ENCODE results near the gene PDX1.
"Not testable (repeated sequence)": the region's sequence is repeated elsewhere in the genome, so short reads cannot be mapped to it uniquely, and the experiment has no call there.

PDX1 gene

DNA sequence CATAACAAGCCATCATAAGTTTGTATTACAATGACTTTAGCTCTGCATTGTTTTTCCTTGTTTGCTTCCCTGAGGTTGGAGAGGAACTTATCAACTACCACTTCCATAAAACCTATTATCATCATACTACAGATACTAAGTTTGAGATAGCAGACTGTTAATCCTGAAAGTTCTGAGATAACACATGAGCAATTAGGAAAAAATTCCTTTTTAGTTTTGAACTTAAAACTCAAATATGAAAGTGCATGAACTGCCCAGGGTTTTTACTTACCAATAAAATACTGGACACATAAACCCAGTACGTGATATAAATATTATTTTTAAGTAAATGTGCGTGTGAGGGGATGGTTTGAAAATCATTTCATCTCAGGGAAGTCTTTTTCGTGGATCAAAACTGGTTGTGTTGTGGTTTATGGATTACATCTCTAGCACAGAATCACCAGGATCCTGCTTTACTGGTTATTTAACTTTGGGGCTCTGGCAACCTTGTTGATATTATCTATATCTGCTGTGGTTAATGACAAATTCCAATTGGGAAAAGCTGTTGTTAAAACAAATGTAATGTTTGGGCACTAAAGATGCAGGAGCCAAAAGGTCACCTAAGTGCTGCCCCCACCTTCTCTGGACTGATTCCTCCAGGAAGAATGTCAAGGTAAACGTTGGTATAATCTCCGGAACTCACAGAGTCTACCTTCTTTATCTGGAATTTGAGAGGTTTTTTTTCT lies 36.9 kb downstream of the PDX1 start:
- DNase-seq (ENCODE audit: low spot score), result no peak

DNA sequence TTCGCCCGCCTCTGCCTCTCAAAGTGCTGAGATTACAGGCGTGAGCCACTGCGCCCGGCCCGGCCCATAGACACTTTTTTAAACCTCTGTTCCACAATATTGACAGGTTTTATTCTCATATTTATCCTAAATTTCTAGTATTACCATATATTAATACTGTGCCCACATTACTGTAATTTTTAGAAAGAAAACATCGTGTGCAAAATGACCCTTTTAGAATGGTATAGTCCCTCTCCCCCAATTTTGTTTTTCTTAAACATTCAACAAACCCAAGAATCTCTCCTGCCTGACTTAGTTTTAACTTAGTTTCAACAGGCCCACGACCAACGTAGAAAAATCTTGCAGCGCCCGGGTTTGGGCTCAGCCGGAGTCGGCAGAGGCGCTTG lies 40.2 kb downstream of the PDX1 start:
- DNase-seq (ENCODE audit: low spot score), result no peak

DNA sequence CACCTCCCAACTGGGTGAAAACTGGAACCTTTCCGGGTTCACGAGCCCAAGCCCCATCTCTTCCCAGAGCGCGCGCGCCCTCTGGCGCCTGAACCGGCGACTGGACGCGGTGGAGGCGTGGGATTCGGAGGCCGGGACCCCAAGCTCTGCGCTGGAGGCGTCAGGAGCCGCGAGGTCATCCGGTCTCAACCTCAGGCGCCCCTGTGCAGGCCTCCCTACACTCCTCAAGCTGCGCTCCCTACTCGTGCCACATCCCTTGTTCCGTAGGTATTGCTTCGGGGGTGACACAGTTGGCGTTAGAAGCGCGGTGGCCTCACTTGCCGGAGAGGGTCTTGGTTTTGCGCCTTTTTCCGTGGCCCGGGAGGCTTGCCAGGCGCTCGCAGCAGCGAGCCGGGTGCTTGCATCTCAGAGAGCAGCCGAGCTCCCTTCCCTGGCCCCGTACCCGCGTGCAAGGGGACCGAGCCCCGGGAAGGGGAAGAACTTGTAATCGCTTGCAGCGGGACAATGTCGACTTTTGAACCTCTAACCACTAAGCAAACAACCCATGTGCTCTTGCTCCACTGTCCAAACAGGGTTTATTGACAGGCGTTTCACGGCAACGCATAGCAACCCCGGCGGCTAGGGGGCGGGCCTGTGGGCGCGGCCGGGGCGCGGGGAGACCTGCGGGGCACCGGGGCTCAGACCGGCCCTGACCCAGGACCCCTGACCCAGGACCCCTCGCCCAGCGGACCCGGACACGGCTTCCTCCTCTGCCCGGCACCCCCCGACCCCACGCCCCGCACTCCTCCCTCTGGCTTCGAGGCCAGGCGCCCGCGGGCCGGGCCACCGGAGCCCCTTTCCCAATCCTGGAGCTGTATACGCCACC lies 40.8 kb downstream of the PDX1 start:
- DNase-seq (ENCODE audit: low spot score), result no peak

DNA sequence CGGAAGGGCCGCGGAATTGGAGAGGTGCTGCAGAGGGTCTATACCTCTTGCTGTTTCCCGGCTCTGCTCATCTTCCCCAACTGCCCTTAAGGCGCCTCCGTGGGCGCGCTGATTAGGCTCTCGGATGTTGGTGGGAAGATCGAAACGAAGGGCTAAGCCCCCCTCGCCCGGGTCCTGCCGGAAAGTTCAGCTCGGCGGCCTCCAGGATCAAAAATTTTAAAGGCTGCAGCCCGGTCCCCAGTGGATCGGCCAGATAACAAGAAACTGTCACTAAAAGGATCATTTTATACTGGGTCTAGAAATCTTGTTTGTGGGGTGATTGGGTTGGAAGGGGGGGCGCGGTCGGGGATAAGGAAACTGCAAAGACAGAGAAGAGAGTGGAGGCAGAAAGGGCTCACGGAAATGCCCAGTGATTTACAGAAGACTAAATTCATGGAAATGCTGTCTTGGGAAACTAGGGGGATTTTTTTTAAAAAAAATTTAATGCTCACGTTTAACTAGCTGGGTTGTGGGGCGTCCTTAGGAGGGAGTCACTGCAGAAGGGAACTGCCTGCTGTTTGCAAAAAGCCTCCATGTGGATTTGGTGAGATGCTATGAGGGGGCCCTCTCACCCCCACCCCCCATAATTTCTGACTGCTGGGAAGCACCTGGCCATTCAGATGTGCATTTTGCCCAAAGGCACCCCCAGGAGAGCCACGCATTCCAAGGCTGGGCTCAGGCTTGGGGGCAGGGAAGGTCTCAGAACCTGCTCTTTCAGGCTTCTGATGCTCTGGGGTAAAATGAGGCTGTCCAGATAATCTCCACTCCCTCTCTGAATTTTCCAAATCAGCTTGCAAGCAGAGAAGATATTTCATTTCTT lies 41.7 kb downstream of the PDX1 start:
- DNase-seq (ENCODE audit: low spot score), result no peak

DNA sequence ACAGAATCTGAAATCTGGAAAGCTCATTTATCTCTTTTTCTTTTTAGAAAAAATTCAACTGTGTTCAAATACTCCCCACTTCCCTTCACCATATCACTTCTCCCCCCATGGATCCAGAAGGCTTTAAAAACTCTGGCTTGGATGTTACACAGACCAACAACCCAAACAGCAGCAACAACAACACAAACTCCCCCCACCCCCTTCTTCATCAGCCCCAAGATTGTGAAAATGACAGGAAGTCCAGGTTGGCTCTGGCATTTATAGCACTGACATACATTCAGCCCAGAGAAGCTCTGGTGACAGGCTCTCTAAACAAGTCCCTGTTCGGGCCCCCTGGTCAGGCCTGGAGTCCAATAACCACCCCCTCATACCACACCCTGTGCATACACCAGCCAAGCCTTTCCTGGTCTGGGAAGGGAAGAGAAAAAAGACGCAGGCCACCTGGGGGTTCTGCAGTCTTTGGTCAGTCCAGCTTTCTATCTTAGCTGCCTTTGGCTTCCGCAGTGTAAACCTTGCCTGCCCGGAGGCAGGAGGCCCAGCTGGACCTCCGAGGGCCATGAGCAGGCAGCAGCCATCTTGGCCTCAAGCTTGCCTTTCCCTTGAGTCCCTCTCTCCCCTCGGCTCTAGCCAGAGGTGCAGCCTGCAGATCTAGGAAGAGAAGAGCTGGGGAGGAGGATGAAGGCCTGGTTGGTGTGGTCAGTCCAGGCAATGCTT lies 42.5 kb downstream of the PDX1 start:
- no peak for DNase-seq (ENCODE audit: low spot score)

DNA sequence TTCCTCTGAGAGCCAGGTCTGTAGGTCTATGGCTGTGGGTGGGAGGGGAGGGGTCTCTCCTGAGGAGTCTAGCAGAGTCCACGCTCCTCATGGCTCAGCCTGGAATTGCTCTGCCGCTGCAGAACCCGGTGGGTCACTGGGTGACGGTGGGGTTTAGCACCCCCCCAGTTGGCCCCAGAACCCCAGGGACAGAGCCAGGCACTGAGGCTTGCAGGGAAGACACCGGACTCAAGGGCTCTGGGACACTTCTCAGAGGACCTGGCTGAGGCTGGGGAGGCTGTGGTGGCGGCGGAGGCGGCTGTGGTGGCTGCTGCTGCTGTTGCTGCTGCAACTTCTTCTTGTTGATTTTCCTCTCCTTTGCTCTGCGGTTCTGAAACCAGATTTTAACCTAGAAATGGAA lies 43.2 kb downstream of the PDX1 start:
- no peak for DNase-seq (ENCODE audit: low spot score)

DNA sequence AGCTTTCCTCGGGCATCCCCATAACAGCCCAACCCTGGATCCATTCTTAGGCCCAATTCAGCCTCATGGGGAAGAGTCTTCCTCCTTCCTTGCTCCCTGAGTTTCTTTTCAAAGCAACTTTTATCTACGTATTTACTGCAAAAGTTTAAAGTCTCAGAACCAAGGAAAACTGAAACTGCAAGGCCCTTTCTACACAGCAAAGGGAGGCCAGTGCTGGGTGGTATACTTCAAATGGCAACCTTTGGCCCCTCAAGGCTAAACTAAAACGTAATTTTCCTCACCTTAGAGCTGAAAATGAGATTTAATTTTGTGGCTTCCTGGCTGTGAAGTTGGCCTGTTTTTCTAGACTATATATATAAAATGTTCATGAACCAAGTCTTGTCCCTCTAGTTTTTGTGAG lies 43.7 kb downstream of the PDX1 start:
- no peak for DNase-seq (ENCODE audit: low spot score)

DNA sequence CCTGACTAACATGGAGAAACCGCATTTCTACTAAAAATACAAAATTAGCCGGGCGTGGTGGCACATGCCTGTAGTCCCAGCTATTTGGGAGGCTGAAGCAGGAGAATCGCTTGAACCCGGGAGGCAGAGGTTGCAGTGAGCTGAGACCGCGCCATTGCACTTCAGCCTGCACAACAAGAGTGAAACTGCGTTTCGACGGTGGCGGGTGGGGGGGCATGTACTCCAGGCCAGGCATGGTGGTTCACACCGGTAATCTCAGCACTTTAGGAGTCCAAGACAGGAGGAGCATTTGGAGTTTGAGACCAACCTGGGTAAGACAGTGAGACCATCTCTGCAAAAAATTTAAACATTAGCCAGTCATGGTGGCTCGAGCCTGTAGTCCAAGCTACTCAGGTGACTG lies 44.4 kb downstream of the PDX1 start:
- DNase-seq (ENCODE audit: low spot score), result not testable (repeated sequence)

DNA sequence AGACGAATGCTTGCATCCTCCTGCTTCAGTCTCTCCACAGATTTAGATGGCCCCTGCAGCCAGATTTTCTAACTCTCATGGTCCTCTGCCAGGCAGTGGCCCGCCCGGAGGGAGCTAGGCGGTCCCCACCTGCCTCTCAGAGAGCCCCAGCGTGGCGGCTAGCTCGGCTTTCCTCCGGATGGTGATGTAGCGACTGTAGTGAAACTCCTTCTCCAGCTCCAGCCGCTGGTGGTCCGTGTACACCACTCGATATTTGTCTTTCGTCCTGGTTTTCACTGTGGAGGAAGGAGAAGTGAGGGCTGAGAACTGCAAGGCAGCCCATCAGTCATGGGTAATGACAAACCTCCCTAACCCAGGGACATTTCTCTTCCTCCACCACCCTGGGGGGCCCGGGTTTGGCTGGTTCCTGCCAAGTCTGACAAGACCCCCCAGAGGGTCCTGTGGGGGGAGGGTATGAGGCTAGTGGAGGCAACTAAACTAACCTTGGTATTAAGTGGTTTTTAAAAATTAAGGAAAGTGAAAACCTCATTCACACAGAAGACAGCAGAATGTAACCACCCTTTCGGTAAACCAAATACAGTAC lies 45.0 kb downstream of the PDX1 start:
- no peak for DNase-seq (ENCODE audit: low spot score)

DNA sequence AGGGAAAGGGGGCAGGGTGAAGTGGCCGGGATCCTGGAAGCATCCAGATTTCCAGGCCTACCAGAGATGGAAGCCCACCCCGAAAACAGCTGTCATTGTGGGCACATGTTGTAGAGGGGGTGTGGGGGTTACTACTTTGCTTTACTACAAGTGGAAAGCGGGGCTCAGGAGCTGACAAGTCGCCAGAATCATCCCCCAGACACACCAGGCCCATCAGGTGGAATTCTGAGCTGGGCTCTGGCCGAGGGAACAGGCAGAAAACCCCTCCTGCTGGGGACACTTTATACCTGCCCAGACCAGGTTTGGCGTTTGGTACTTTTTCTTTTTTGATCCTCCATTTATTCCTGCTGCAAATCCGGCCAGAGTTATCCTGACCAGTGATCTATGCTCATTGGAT lies 45.5 kb downstream of the PDX1 start:
- DNase-seq (ENCODE audit: low spot score), result no peak

DNA sequence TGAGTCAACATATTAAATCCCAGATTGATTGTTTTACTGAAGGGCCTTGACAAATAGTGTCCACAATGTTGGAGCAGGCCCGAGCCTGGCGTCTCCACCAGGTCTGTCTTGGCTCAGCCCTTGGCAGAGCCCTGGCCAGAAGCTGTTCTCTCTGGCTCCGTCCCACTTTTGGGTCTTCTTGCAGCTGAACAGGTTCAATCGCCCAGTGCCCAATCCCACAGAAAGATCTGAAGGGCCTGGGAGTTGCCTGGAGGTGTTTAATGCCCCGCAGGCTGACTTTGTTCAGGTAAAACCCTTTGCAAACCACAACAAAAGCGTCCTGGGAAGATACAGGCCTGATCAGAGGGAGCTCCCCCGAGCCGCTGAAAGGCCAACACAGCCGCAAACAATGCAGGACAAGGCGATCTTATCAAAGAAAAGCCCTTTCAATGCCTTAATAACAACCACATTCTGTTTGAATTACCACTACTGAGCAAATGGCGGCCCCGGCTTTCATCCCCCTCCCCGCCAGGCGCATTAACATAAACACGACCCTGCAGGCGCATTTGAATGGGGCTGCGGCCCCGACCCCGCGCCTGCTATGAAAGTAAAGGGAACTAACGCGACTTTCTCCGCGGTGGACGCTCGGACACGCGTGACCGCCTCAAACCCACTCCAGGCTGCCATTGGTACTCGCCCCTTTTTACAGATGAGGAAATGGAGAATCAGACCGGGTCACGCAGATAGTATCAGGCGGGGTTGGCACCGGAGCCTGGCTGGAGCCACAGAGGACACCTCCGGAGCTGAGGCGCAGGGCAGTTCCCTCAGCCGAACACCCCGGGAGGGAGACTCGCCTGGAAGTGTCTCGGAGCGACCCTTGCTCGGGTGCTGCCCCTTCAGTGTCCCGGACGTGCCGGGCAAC lies 46.2 kb downstream of the PDX1 start:
- DNase-seq (ENCODE audit: low spot score), result no peak

DNA sequence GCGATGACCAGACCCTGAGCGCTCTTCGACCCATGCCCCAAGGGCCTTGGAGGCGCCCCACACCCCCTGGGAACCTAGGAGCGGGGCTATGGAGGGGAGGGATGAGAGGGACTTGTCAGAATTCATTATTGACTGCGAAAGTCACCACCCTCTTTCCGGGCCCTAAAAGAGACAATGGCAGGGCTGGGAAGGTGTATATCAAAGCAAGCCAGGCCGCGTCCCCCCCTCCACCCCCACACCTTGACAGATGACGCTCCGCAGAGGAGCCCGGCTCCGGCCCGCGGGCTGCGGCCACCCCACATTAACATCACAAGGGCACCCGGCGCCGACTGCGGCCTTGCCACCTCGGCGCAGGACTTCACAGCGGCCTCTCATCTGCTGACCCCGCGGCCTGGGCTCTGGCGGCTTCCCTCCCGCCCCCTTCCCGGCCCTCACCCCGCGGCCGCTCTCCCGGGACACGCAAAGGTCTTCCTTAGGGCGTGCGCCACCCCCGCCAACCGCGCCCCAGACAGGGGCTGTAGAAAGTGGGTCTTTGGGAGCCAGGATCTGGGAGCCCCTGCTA lies 46.9 kb downstream of the PDX1 start:
- DNase-seq (ENCODE audit: low spot score), result no peak

DNA sequence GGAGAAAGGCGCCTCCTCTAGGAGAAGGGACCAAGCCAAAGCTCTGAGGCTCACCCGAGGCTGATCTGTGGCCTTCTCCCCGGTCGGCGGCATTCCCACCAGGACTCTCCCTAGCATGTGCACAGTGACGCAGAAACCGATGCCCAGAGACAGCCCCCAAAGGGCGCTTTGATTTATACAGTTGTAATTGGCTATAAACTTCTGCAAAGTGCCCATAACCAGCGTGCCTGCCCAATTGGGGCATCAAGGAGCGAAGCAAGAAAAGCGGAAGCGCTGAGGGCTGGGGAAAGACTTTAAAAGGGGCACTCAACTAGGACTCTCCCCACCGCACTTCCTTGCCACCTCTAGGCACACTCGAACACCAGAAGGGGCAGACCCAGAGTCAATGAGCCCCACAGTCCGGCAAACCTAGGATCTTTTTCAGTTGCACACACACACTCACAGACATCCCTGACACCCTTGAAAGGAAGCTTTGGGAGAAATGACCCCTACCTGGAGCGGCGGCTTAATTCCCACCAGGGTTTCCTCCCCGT lies 47.5 kb downstream of the PDX1 start:
- DNase-seq (ENCODE audit: low spot score), result no peak

DNA sequence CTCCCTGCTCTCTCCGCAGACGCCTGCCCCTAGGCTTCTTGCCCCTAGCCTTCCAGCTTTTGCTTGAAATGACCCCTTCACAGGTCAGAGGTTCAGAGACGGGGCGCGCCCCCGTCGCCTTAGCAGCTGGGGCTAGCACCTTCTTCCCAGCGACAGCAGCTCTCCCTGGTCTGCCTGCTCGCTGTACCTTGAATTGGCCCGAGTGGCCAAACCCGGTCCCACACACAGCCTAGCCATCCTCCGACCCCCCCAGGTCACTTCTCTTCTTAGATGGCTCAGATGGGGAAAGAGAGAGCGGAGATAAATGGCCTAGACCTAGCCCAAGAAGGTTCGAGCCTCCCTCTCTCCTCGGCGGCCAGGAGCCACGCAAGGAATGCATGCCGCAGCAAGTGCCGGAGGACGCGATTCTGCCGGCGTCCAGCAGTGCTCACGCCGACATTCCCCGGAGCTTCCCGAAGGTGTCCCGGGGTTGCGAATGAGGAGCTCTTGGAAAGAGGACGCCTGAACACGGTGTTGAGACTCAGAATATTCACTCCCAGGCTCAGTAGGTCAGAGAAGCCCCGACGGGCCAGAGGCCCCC lies 48.0 kb downstream of the PDX1 start:
- no peak for DNase-seq (ENCODE audit: low spot score)

DNA sequence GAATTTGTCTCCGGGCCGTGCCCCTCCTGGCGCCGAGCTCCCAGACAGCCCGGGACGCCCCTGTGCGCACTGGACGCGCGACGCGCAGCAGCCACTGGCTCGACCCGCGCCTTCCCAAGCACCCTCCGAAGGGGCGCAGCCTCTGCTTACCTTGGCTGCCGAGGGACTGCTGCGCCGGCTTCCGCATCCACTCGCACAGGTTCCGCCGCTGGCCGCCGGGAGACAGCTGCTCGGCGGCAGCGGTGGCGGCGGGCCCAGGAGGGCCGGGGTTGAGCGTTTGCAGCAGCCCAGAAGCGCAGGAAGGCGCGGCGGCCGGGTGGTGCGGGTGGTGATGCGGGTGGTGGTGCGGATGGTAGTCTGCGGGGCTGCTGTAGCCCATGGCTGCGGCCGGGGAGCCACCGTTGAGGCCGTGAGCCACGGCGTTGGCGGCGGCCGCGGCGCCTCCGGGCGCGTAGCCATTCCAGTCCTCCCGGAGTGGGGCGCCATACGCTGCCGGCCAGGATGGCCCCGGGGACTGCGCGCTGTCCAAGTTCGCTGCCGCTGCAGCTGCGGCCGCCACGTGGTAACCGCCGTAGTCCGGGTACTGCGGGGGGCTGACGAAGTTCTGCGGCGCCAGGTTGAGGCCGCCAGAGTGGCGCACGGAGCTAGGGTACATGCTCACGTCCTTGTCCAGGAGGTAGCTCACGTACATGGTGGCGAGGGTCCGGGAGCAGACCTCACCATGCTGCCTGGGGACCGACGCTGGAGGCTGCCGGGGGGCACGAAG lies 48.7 kb downstream of the PDX1 start:
- DNase-seq (ENCODE audit: low spot score), result no peak

DNA sequence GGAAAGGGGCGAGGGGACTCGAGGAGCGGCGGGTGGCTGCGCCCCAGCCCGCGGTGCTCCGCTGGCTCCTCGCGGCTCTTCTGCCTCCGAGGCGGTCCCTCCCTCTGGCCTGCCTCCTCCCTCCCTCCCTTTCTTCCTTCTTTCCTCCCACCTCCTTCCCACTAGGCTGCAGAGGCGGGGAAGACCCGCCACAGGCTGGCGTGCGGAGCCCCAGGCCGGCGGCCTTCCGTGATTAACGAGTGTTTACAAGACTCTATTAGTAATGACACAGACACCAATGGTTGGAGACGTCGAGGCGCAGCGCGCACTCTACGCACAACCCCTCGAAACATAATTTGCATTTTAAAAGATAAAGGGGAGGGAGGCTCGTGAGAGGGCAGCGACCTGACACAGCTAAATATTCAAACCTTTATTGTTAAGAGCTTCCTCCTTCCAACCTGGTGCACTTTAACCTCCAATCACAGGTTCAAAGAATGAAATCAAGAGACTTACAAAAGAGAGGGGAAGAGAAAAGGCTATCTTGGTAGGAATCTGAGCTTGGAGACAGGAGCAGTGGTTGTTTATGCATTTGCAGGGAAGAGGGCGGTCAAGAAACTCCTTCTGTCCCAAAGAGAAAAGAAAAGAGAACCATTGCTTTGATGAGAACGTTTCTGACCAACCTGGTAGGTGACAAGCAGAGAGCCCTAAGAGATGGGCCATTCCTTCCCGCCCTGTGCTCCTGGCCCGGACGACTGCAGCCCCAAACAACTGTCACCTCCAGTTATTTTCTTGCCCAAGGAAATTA lies 49.5 kb downstream of the PDX1 start, which contains the start of gene CDX2:
CDX2 (minus strand) TSS at position 234 of the 784 bp plus-strand sequence. CDS start 309 bp downstream, outside the sequence.
- DNase-seq (ENCODE audit: low spot score), result no peak

DNA sequence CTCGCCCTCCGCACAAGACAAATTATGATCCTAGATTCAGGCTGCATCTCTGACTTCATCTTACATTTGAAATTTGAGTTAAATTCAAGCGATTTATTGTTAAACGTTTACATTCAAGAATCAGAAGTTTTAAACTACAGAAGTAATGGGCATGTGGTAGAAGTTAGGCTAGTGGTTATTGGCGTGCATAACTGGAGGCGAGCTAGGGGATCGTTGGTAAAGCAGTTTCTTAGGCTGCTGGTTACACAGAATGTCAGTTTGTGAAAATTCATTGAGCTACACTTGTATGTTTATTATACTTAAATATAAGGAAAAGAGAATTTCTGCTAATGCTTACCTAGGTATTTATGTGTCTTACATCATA lies 50.0 kb downstream of the PDX1 start:
- DNase-seq (ENCODE audit: low spot score), result no peak

Measured in cerebellar cortex (tissue), 1 donor.